A673 (cell line): ENCODE results near the gene PGD. TPM values are rescaled to one million over a fixed set of nuclear protein-coding genes. Genes with fewer than 3 reads are reported as not detected.
"Not testable (repeated sequence)": the region's sequence is repeated elsewhere in the genome, so short reads cannot be mapped to it uniquely, and the experiment has no call there.

Source experiments
- BruUV-seq: library from RNA; stranded (reverse); fragments of 400-500 nt; replicated peaks from 2 replicates; lab custom pipeline; 2021; lab: Mats Ljungman, UMichigan
- CTCF ChIA-PET: fragments of 300-600 bp; sonication (Branson Sonifier 250); formaldehyde crosslinking; loops from one replicate; lab custom pipeline; 2022; ENCODE audit warnings: antibody characterized with exemption; lab: Charles Lee
- POLR2A ChIA-PET: fragments of 300-600 bp; sonication (Branson Sonifier 250); formaldehyde crosslinking; loops from one replicate; lab custom pipeline; 2022; ENCODE audit warnings: antibody characterized with exemption; ENCODE audit not compliant: low non-redundant PET; lab: Charles Lee
- DNase-seq: peaks from one replicate; pipeline ENCODE4 v3.0.0-alpha.2; 2015; ENCODE audit warnings: low spot score
- H3K27ac ChIP-seq: fragments of 200-600 bp; sonication (generic); 2 replicates; pipeline ENCODE4 v1.5.1; 2016; ENCODE audit warnings: mixed run types, low read depth, mild to moderate bottlenecking, mixed read lengths, antibody characterized with exemption, low read length; ENCODE audit not compliant: poor library complexity, severe bottlenecking
- H3K27me3 ChIP-seq: fragments of 200-600 bp; sonication (generic); replicated peaks from 2 replicates; pipeline ENCODE4 v1.6.1; 2017; ENCODE audit warnings: mixed run types, low read depth, mild to moderate bottlenecking, mixed read lengths, antibody characterized with exemption, low read length; ENCODE audit not compliant: insufficient read depth, poor library complexity
- H3K36me3 ChIP-seq: fragments of 200-600 bp; sonication (generic); 2 replicates; pipeline ENCODE4 v1.6.1; 2016; ENCODE audit warnings: mixed run types, mild to moderate bottlenecking, mixed read lengths, antibody characterized with exemption, low read length; ENCODE audit not compliant: insufficient read depth, poor library complexity, severe bottlenecking
- H3K4me1 ChIP-seq: fragments of 200-600 bp; sonication (generic); 2 replicates; pipeline ENCODE4 v1.6.1; 2017; ENCODE audit warnings: mixed run types, mild to moderate bottlenecking, mixed read lengths, antibody characterized with exemption, low read length; ENCODE audit not compliant: insufficient read depth, poor library complexity, severe bottlenecking
- H3K4me3 ChIP-seq: fragments of 200-600 bp; sonication (generic); 2 replicates; pipeline ENCODE4 v1.5.1; 2016; ENCODE audit warnings: low read depth, mixed run types, mild to moderate bottlenecking, mixed read lengths, low read length; ENCODE audit not compliant: poor library complexity, severe bottlenecking
- H3K9me3 ChIP-seq: fragments of 200-600 bp; sonication (generic); 2 replicates; pipeline ENCODE4 v1.6.1; 2016; ENCODE audit warnings: mixed run types, low read depth, mild to moderate bottlenecking, mixed read lengths, antibody characterized with exemption, low read length; ENCODE audit not compliant: poor library complexity, severe bottlenecking
- EZH2 ChIP-seq: fragments of 200-600 bp; sonication (generic); IDR thresholded peaks from 2 replicates; pipeline ENCODE4 v1.6.1; 2017; ENCODE audit warnings: borderline replicate concordance, low read depth, mild to moderate bottlenecking, mixed read lengths, antibody characterized with exemption, low read length; ENCODE audit not compliant: poor library complexity, severe bottlenecking
- intact Hi-C: fragments of 100-400 bp; cut with micrococcal nuclease; formaldehyde crosslinking; loops from one replicate; pipeline ENCODE4 v1.10.0; 2022; ENCODE audit not compliant: unreplicated experiment
- total RNA-seq: library from RNA; stranded (reverse); gene quantifications from 2 replicates; pipeline ENCODE4 v1.2.3, GENCODE V29; 2021
- TF ChIP-seq, protein P1 (sequence below): fragments of 300-800, 200-600 bp; sonication (generic); conservative IDR thresholded peaks from 2 replicates; pipeline ENCODE4 v1.5.1; 2017; ENCODE audit warnings: low read depth, mild to moderate bottlenecking, antibody characterized with exemption, low read length, moderate library complexity, mixed read lengths

PGD gene
- total RNA-seq, 1 experiment from 2014 or later: 451 TPM

DNA sequence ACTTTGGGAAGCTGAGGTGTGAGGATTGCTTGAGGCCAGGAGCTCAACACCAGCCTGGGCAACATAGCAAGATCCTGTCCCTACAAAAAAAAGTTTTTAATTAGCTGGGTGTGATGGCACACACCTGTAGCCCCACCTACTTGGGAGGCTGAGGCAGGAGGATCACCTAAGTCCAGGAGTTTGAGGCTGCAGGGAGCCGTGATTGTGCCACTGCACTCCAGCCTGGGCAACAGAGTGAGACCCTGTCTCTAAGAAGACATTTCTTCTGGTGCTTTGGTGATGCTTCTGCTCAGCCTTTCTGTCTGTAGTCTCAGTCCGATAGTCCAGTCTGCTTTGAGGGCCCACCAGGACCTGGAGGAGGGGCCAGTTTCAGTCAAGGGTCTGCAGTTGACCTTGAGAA lies 8.3 kb downstream of the PGD start:
- Histone ChIP-seq H3K4me3 (no peak overlapping the region), H3K4me1 (peaks cover 10% of the 10 kb centered on the region), H3K27me3 (no peaks in the 10 kb centered on the region), H3K36me3 (peaks cover 100% of the 10 kb centered on the region), H3K27ac (no peak overlapping the region), H3K9me3 (no peaks in the 10 kb centered on the region)
- no peak for DNase-seq
- TF ChIP-seq EZH2: no peak
- TF ChIP-seq, protein P1, sequence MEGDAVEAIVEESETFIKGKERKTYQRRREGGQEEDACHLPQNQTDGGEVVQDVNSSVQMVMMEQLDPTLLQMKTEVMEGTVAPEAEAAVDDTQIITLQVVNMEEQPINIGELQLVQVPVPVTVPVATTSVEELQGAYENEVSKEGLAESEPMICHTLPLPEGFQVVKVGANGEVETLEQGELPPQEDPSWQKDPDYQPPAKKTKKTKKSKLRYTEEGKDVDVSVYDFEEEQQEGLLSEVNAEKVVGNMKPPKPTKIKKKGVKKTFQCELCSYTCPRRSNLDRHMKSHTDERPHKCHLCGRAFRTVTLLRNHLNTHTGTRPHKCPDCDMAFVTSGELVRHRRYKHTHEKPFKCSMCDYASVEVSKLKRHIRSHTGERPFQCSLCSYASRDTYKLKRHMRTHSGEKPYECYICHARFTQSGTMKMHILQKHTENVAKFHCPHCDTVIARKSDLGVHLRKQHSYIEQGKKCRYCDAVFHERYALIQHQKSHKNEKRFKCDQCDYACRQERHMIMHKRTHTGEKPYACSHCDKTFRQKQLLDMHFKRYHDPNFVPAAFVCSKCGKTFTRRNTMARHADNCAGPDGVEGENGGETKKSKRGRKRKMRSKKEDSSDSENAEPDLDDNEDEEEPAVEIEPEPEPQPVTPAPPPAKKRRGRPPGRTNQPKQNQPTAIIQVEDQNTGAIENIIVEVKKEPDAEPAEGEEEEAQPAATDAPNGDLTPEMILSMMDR: no peak
- no TSS peak for BruUV-seq
- ChIA-PET CTCF (no interaction called here), POLR2A (interaction anchor here (0.7 kb wide), 1 partner anchor 811 kb away, joined by 6 read pairs; no protein-coding TSS in a partner anchor)
- intact Hi-C loops: no loop called here

DNA sequence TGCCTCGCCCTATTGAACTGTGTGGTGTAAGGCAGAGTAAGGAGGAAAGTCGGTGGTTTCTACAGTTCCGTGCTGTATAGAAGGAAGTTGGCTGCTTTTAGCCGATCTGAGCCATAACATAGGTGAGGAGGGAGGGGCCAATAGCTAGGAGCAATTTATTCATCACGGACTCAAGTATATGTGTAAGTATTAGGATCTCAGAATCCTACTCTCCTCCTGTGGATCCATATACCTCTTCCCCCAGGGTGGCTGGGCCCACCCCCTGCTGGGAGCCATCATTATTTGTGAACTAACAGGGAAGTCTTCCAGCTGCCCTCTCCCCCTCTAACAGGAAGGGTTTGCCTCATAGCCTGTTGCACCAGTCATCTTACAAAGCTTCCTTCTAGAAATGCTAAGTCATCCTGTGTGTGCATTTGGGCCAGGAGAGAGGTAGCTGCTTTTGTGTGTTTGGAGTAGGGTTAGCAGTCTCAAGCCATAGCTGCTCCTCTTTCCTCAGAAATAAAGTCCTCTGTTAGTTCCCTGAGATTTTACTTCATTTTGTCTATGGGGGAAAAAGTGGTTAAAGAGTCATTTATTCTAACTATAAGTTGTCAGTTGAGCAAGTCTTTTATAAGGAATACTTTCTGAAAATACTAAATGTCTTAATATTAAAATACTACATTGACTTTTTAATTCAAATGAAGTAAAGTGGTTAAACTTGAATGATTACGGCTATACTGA lies 16.5 kb downstream of the PGD start:
- intact Hi-C loops: no loop called here
- Histone ChIP-seq H3K27me3 (no peaks in the 10 kb centered on the region), H3K4me1 (peaks cover 10% of the 10 kb centered on the region), H3K4me3 (no peak overlapping the region), H3K27ac (peak overlapping the region; percentile 73), H3K9me3 (no peaks in the 10 kb centered on the region), H3K36me3 (peaks cover 97% of the 10 kb centered on the region)
- BruUV-seq: no TSS peak
- TF ChIP-seq EZH2: no peak
- TF ChIP-seq, protein P1: no peak
- DNase-seq: peak; percentile 76
- ChIA-PET POLR2A (no interaction called here), CTCF (no interaction called here)

DNA sequence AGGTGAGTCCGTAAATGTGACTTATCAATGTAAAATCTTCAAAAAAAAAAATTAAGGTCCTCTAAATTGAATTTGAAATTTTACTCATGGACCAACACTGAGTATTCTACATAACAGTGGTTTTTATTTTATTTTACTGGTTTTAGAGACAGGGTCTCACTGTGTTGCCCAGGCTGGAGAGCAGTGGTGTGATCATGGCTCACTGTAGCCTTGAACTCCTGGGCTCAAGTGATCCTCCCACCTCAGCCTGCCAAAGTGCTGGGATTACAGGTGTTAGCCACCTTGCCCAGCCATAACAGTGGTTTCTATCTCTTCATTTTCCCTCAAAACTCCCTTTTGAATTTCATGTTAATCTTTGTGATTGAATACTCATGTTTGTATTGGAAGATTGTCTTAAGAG lies 17.1 kb downstream of the PGD start:
- Histone ChIP-seq H3K36me3 (peaks cover 97% of the 10 kb centered on the region), H3K4me1 (peaks cover 10% of the 10 kb centered on the region), H3K27ac (peak overlapping the region; percentile 73)
- CTCF ChIA-PET, H3K4me3 ChIP-seq, intact Hi-C loops, DNase-seq, BruUV-seq, POLR2A ChIA-PET, H3K27me3 ChIP-seq, H3K9me3 ChIP-seq: not testable (repeated sequence)

DNA sequence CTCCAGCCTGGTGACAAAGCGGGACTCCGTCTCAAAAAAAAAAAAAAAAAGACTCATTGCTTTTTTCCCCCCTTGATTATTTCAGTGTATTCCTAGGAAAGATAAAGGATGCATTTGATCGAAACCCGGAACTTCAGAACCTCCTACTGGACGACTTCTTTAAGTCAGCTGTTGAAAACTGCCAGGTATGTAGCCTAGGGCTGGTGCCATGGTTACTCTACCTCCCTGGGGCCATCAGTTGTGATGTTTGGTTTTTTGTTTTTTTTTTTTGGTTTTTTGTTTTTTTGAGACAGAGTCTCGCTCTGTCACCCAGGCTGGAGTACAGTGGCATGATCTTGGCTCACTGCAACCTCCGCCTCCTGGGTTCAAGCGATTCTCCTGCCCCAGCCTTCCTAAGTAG lies 19.9 kb downstream of the PGD start:
- POLR2A ChIA-PET, H3K4me3 ChIP-seq, H3K27me3 ChIP-seq, BruUV-seq, H3K27ac ChIP-seq, DNase-seq, intact Hi-C loops, H3K9me3 ChIP-seq: not testable (repeated sequence)
- H3K4me1 ChIP-seq: peaks cover 10% of the 10 kb centered on the region
- CTCF ChIA-PET: interaction anchor here (0.8 kb wide), 1 partner anchor 41 kb away, joined by 4 read pairs; no protein-coding TSS in a partner anchor
- H3K36me3 ChIP-seq: peaks cover 79% of the 10 kb centered on the region
